GM10248 (cell line): ENCODE results near the gene LONRF3.
"Not testable (repeated sequence)": the region's sequence is repeated elsewhere in the genome, so short reads cannot be mapped to it uniquely, and the experiment has no call there.

Experiments
- CTCF ChIA-PET: fragments of 300-600 bp; sonication (Branson Sonifier 250); formaldehyde crosslinking; extraction: SDS; loops from one replicate; lab custom pipeline; 2021; ENCODE audit warnings: antibody characterized with exemption; lab: Yijun Ruan, JAX
- POLR2A ChIA-PET: fragments of 350-650 bp; sonication (Branson Sonifier 250); formaldehyde crosslinking; extraction: SDS; loops from one replicate; lab custom pipeline; 2020; ENCODE audit warnings: antibody characterized with exemption; lab: Yijun Ruan, JAX
- DNase-seq: peaks from one replicate; pipeline ENCODE4 v3.0.0; 2012; ENCODE audit errors: extremely low spot score
- TF ChIP-seq, protein P1 (sequence below): IDR thresholded peaks from 2 replicates; pipeline ENCODE4 v1.5.1; 2012; ENCODE audit warnings: mild to moderate bottlenecking, low read depth; ENCODE audit errors: extremely low read depth, missing control alignments, control extremely low read depth

LONRF3 gene

DNA sequence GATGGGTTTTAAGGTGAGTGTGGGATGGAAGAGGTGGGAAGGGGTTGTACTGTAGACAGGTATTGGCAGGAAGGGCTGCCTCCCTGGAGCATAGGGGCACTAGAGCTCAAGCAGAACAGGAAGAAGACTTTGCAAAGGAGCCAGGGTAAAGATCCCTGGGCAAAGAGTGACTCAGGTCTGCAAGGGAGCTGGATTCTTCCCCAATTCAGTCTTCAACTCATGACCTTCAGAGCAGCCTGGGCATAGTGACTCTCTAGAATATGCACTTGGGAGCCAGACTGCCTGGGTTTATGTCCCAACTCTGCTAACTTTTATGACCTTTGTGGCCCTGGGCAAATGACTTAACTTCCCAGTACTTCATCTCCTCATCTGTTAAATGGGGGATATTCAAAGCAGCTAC lies 4.0 kb downstream of the LONRF3 start:
- CTCF ChIA-PET, result interaction anchor here (1.0 kb wide), 1 partner anchor 131 kb away, joined by 3 read pairs; no protein-coding TSS in a partner anchor
- TF ChIP-seq, protein P1, sequence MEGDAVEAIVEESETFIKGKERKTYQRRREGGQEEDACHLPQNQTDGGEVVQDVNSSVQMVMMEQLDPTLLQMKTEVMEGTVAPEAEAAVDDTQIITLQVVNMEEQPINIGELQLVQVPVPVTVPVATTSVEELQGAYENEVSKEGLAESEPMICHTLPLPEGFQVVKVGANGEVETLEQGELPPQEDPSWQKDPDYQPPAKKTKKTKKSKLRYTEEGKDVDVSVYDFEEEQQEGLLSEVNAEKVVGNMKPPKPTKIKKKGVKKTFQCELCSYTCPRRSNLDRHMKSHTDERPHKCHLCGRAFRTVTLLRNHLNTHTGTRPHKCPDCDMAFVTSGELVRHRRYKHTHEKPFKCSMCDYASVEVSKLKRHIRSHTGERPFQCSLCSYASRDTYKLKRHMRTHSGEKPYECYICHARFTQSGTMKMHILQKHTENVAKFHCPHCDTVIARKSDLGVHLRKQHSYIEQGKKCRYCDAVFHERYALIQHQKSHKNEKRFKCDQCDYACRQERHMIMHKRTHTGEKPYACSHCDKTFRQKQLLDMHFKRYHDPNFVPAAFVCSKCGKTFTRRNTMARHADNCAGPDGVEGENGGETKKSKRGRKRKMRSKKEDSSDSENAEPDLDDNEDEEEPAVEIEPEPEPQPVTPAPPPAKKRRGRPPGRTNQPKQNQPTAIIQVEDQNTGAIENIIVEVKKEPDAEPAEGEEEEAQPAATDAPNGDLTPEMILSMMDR, result no peak
- DNase-seq, result no peak
- POLR2A ChIA-PET, result no interaction called here

DNA sequence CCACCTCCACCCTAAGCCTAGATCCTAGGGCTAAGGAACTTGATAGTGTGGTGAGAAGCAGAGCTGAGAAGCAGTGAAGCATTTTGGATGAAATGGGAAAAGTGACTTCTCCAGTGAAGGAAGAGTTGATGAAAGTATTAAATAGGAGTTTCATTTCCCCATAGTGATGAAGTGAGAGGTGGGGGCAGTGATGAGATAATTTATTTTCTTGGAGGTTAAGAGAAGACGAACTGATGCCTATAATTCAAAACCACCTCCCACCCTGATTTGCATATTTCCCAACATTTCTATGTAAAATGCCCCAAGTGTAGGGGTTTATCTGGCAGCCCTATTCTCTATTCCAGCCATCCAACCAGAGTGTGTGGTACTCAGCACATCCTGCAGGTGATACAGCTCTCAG lies 6.3 kb downstream of the LONRF3 start:
- TF ChIP-seq, protein P1, result no peak
- no peak for DNase-seq
- POLR2A ChIA-PET, result no interaction called here
- CTCF ChIA-PET, result no interaction called here

GRCh38 chrX:118983513-118983912 lies 9.1 kb downstream of the LONRF3 start:
- ChIA-PET POLR2A (no interaction called here), CTCF (interaction anchor here (1.3 kb wide), 1 partner anchor 14 kb away, joined by 3 read pairs; no protein-coding TSS in a partner anchor)
- no peak for DNase-seq
- TF ChIP-seq, protein P1, result no peak

DNA sequence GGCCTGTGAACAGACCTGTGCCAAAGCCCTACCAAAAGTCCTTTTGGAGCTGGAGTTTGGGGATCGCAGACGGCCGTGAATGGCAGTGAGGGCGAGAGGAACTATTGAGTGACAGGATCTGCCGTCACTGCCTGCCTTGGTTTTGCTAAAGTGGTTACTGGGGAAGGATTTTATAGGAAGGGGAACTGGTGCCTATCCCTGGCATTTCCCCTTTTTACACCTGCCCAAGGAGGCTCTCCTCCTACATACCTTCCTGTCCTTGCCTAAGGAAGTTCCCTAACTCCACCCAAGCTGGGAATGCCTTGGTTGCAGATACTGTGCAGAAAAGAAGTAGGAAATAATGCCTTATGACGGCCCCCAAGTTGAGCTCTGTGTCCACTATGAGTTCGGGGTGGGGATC lies 14.5 kb downstream of the LONRF3 start:
- ChIA-PET CTCF (no interaction called here), POLR2A (no interaction called here)
- TF ChIP-seq, protein P1, result no peak
- no peak for DNase-seq

- no peak for DNase-seq
- CTCF ChIA-PET, result no interaction called here
- TF ChIP-seq, protein P1, result no peak
- POLR2A ChIA-PET, result no interaction called here
Measured at GRCh38 chrX:118989886-118990285, 15.5 kb downstream of the LONRF3 start.

DNA sequence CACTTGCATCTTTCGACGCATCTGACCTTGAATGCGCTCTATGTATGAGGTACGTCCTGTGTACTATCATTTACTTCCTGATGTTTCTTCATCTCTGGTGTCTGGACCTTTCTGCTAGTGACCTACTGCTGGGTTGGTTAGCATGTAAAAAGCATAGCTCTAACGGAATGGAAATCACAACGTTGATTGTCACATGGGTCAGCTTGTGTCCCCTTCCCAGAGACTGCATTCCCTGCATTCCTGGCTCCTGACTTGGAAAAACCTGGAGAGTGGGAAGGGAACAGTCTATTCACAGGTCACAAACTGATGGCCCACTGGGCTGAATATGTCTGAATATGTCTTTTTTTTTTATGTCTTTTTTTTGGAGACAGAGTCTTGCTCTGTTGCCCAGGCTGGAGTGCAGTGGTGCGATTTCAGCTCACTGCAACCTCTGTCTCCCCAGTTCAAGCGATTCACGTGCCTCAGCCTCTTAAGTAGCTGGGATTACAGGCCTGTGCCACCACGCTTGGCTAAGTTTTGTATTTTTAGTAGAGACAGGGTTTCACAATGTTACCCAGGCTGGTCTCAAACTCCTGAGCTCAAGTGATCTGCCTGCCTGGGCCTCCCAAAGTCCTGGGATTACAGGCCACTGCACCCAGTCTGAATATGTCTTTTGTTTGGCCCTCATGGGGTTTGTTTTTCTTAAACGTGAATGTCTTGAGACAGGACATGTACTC lies 16.3 kb downstream of the LONRF3 start:
- CTCF ChIA-PET, result no interaction called here
- no peak for DNase-seq
- TF ChIP-seq, protein P1, result no peak
- POLR2A ChIA-PET, result no interaction called here

DNA sequence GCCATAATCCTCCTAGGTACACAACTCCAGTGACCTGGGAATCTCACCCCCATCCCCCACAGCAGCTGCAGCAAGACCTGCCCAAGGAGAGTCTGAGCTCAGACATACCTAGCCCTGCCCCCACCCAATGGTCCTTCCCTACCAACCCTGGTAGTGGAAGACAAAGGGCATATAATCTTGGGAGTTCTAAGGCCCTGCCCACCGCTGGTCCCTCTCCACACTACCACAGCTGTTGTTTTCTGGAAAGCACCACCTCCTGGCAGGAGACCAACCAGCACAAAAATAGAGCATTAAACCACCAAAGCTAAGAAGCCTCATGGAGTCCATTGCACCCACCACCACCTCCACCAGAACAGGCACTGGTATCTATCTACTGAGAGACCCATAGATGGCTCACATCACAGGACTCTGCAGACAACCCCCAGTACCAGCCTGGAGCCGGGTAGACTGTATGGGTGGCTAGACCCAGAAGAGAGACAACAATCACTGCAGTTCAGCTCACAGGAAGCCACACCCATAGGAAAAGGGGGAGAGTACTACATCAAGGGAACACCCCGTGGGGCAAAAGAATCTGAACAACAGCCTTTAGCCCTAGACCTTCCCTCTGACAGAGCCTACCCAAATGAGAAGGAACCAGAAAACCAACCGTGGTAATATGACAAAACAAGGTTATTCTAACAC lies 18.2 kb downstream of the LONRF3 start:
- POLR2A ChIA-PET, result not testable (repeated sequence)

More for the DNA sequence above, 18.2 kb downstream of the LONRF3 start:
- not testable (repeated sequence) for DNase-seq
- CTCF ChIA-PET, result interaction anchor here (0.8 to 1.4 kb wide), 2 partner anchors 13 to 16 kb away, joined by 3 to 4 read pairs; no protein-coding TSS in a partner anchor
